Smooth muscle cell (in vitro differentiated cells): ENCODE data around the gene RMC1. TPM values are rescaled to one million over a fixed set of nuclear protein-coding genes. Genes with fewer than 3 reads are reported as not detected.

Source experiments
- DNase-seq: peaks from one replicate; lab custom pipeline; 2025; ENCODE audit not compliant: unreplicated experiment; lab: John Stamatoyannopoulos, UW
- H2AFZ ChIP-seq: fragments of 200-600 bp; sonication (generic); 2 replicates; pipeline ENCODE4 v1.6.0; 2016; ENCODE audit warnings: antibody characterized with exemption, low read depth, mild to moderate bottlenecking
- H3F3A ChIP-seq: fragments of 200-600 bp; sonication (generic); 2 replicates; pipeline ENCODE4 v1.6.0; 2017; ENCODE audit warnings: antibody characterized with exemption, low read depth
- H3K27ac ChIP-seq: fragments of 200-600 bp; sonication (generic); 2 replicates; pipeline ENCODE4 v1.5.1; 2016; ENCODE audit warnings: low read depth, mild to moderate bottlenecking
- H3K27me3 ChIP-seq: fragments of 200-600 bp; sonication (generic); 2 replicates; pipeline ENCODE4 v1.6.1; 2016; ENCODE audit warnings: low read depth, mild to moderate bottlenecking
- H3K36me3 ChIP-seq: fragments of 200-600 bp; sonication (generic); 2 replicates; pipeline ENCODE4 v1.5.1; 2016; ENCODE audit warnings: low read depth
- H3K4me1 ChIP-seq: fragments of 200-600 bp; sonication (generic); 2 replicates; pipeline ENCODE4 v1.5.1; 2016; ENCODE audit warnings: low read depth
- H3K4me2 ChIP-seq: fragments of 200-600 bp; sonication (generic); 2 replicates; pipeline ENCODE4 v1.6.0; 2016; ENCODE audit warnings: mild to moderate bottlenecking
- H3K4me3 ChIP-seq: fragments of 200-600 bp; sonication (generic); 2 replicates; pipeline ENCODE4 v1.5.1; 2016; ENCODE audit warnings: mild to moderate bottlenecking
- H3K79me2 ChIP-seq: fragments of 200-600 bp; sonication (generic); 2 replicates; pipeline ENCODE4 v1.6.0; 2016; ENCODE audit warnings: low read depth, mild to moderate bottlenecking
- H3K9ac ChIP-seq: fragments of 200-600 bp; sonication (generic); 2 replicates; pipeline ENCODE4 v1.6.0; 2016; ENCODE audit warnings: low read depth
- H3K9me3 ChIP-seq: fragments of 200-600 bp; sonication (generic); replicated peaks from 2 replicates; pipeline ENCODE4 v1.5.1; 2016; ENCODE audit warnings: low read depth
- H4K20me1 ChIP-seq: fragments of 200-600 bp; sonication (generic); 2 replicates; pipeline ENCODE4 v1.6.0; 2016; ENCODE audit warnings: low read depth
- WGBS: methylation state at CpG from one replicate; pipeline ENCODE4 v1.1.7; 2016; ENCODE audit warnings: low lambda C conversion rate; 5-methylcytosine and 5-hydroxymethylcytosine counted together
- polyA plus RNA-seq: library from polyadenylated mRNA; unstranded; fragments of >200 nt; fragmentation: Nextera tagmentation; extraction: Ambion mirVana; gene quantifications from 2 replicates; pipeline ENCODE4 v1.2.1, GENCODE V29; 2016
- total RNA-seq: library from RNA; depleted of rRNA; stranded (reverse); fragments of >200 nt; gene quantifications from 2 replicates; pipeline ENCODE4 v1.2.3, GENCODE V29; 2014
- TF ChIP-seq, protein P1 (sequence below): fragments of 200-600 bp; sonication (generic); IDR thresholded peaks from 2 replicates; pipeline ENCODE4 v1.5.1; 2017; ENCODE audit warnings: borderline replicate concordance, mild to moderate bottlenecking, antibody characterized with exemption; ENCODE audit not compliant: insufficient read depth, poor library complexity, severe bottlenecking

The RMC1 gene
- total and polyA plus RNA-seq, 2 experiments from 2014 or later, result 20.6 to 20.7 TPM

DNA sequence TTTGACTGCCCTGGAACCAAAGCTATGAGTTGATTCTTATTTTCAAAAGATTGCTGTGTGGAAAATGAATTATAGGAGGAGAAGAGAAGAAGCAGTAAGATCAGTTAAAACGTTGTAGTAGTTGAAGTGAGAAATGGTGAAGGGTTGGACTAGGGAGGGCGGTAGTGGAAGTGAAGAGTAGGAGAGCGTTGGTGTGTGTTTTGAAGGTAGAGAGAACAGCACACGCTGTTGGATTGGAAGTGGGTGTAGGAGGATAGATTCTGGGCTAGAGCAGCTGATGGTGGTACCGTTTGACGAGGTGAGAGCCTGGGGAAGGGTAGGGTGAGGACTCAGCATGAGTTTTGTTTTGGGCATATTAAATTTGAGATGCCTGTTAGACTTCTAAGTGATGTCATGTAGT is 31.8 kb upstream of the RMC1 start:
- H3K9ac ChIP-seq, result no peak overlapping the region
- peaks cover 10% of the 10 kb centered on the region for H3F3A ChIP-seq
- DNase-seq, result no peak
- no peak overlapping the region for H3K27ac ChIP-seq
- peaks cover 56% of the 10 kb centered on the region for H3K36me3 ChIP-seq
- no peak overlapping the region for H2AFZ ChIP-seq
- TF ChIP-seq, protein P1, sequence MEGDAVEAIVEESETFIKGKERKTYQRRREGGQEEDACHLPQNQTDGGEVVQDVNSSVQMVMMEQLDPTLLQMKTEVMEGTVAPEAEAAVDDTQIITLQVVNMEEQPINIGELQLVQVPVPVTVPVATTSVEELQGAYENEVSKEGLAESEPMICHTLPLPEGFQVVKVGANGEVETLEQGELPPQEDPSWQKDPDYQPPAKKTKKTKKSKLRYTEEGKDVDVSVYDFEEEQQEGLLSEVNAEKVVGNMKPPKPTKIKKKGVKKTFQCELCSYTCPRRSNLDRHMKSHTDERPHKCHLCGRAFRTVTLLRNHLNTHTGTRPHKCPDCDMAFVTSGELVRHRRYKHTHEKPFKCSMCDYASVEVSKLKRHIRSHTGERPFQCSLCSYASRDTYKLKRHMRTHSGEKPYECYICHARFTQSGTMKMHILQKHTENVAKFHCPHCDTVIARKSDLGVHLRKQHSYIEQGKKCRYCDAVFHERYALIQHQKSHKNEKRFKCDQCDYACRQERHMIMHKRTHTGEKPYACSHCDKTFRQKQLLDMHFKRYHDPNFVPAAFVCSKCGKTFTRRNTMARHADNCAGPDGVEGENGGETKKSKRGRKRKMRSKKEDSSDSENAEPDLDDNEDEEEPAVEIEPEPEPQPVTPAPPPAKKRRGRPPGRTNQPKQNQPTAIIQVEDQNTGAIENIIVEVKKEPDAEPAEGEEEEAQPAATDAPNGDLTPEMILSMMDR, result no peak
- H3K4me1 ChIP-seq, result no peaks in the 10 kb centered on the region
- H3K79me2 ChIP-seq, result peaks cover 21% of the 10 kb centered on the region
- peaks cover 82% of the 10 kb centered on the region for H4K20me1 ChIP-seq
- no peak overlapping the region for H3K4me3 ChIP-seq
- 97% methylated on average over 6 of the region's 6 CpGs for WGBS
- no peaks in the 10 kb centered on the region for H3K27me3 ChIP-seq
- no peak overlapping the region for H3K4me2 ChIP-seq
- H3K9me3 ChIP-seq, result no peaks in the 10 kb centered on the region

DNA sequence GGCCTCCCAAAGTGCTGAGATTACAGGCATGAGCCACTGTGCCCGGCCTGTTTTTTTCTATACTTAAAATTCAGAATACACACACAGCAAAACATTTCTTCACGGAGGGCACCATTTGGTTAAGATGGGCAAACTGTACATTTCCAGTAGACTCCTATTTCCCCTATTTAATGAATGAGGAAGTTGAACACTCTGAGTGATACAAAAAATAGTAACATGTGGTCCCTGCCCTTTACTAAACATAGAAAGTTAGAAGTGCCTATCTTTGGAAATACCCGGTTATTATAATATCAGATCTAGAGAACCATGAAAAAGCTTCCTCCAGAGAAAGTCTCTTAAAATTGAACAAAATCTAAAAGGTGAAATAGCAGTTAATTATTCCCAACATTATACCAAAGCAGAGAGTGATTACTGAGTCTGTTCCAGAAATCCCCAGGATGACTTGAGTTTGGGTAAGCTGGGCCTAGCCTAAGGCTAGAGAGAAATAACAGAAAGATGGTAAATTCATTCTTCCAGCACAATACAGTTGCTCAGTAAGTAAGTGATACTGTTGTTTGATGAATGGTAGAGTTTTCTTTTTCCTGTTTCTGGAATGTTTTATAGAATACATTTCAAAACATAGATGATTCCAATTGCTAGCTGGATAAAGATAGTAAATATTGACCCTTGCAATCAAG is 23.3 kb upstream of the RMC1 start:
- Histone ChIP-seq H3K4me3 (no peak overlapping the region), H3K79me2 (no peaks in the 10 kb centered on the region), H3F3A (peaks cover 11% of the 10 kb centered on the region), H3K36me3 (peaks cover 40% of the 10 kb centered on the region), H3K4me2 (no peak overlapping the region), H3K27ac (no peak overlapping the region), H3K9ac (no peak overlapping the region), H3K9me3 (no peaks in the 10 kb centered on the region), H3K4me1 (no peaks in the 10 kb centered on the region), H3K27me3 (no peaks in the 10 kb centered on the region), H2AFZ (no peak overlapping the region), H4K20me1 (peaks cover 37% of the 10 kb centered on the region)
- no peak for DNase-seq
- over 99% methylated on average over 3 of the region's 3 CpGs for WGBS
- TF ChIP-seq, protein P1, result no peak

DNA sequence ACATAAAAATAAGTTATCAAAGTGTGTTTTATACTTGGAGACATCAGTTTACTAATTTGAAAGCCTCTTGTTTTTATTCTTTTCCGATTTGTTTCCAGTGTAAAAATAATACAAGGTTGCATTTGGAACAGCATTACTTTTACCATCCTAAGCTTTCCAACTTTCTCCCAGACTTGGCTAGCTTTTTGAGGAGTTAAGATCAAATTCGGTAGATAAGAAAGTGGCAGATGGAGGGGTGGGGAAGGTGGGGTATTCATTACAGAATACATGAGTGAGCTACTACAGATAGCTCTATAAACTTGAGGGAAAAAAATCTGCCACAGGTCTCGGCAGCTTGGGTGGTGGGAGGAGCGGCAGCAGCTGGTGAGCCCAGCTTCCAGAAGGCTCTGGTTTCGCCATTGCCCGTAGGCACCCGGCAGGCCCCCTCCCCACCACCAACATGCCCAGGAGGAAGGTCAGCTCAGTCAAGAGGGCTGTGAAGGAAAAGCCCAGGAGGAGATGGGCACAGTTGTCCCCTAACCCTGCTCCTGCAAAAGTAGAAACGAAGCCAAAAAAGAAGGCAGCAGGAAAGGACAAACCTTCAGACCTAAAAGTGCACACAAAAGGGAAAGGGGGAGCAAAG is 18.6 kb upstream of the RMC1 start:
- Histone ChIP-seq H3K9ac (no peak overlapping the region), H3F3A (peaks cover 15% of the 10 kb centered on the region), H3K27ac (no peak overlapping the region), H3K4me3 (no peak overlapping the region), H3K27me3 (no peaks in the 10 kb centered on the region), H3K4me1 (no peaks in the 10 kb centered on the region), H3K79me2 (no peaks in the 10 kb centered on the region), H3K9me3 (no peaks in the 10 kb centered on the region), H4K20me1 (peaks cover 8% of the 10 kb centered on the region), H3K36me3 (peaks cover 21% of the 10 kb centered on the region), H2AFZ (no peak overlapping the region), H3K4me2 (no peak overlapping the region)
- WGBS, result 75% methylated on average over 8 of the region's 8 CpGs
- TF ChIP-seq, protein P1, result no peak
- no peak for DNase-seq

DNA sequence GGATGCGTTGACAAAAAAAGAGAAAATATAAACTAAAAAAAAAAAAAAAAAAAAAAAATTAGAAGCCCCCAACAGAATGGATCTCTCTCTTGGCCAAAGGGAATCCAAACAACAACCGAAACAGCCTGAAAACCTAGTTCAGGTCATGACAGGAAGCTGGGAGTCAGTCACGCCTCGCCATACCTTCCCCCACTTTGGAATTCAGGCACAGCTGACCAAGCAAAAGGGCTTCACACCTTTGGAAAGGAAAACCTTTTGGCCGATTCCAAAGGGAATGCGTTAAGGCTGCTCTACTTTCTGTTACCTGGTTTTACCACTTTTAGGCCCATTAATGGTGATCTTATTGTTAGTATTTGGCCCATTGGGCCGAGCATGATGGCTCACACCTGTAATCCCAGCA is 17.9 kb upstream of the RMC1 start:
- Histone ChIP-seq H3K9ac (no peak overlapping the region), H3K4me3 (no peak overlapping the region), H4K20me1 (peaks cover 3% of the 10 kb centered on the region), H3K4me2 (no peak overlapping the region), H2AFZ (no peak overlapping the region), H3F3A (peaks cover 10% of the 10 kb centered on the region), H3K79me2 (no peaks in the 10 kb centered on the region), H3K4me1 (no peaks in the 10 kb centered on the region), H3K9me3 (no peaks in the 10 kb centered on the region), H3K36me3 (peaks cover 14% of the 10 kb centered on the region), H3K27ac (no peak overlapping the region), H3K27me3 (no peaks in the 10 kb centered on the region)
- no peak for DNase-seq
- WGBS, result 91% methylated on average over 7 of the region's 7 CpGs
- TF ChIP-seq, protein P1, result no peak
